Choroid plexus epithelial cell (primary cell): ENCODE measurements around the gene DUOX1.
"Not testable (repeated sequence)": the region's sequence is repeated elsewhere in the genome, so short reads cannot be mapped to it uniquely, and the experiment has no call there.

ENCODE experiments used
- DNase-seq: peaks from one replicate; pipeline ENCODE4 v3.0.0-alpha.2; 2010; ENCODE audit warnings: low read depth
- H3K4me3 ChIP-seq: 2 replicates; pipeline ENCODE4 v1.5.1; 2011; ENCODE audit warnings: low read depth, mild to moderate bottlenecking, control low read depth, low read length, moderate library complexity
- TF ChIP-seq, protein P1 (sequence below): conservative IDR thresholded peaks from 2 replicates; pipeline ENCODE4 v1.5.1; 2011; ENCODE audit warnings: low read depth, mild to moderate bottlenecking, control low read depth, inconsistent platforms, low read length, moderate library complexity

DUOX1 gene

DNA sequence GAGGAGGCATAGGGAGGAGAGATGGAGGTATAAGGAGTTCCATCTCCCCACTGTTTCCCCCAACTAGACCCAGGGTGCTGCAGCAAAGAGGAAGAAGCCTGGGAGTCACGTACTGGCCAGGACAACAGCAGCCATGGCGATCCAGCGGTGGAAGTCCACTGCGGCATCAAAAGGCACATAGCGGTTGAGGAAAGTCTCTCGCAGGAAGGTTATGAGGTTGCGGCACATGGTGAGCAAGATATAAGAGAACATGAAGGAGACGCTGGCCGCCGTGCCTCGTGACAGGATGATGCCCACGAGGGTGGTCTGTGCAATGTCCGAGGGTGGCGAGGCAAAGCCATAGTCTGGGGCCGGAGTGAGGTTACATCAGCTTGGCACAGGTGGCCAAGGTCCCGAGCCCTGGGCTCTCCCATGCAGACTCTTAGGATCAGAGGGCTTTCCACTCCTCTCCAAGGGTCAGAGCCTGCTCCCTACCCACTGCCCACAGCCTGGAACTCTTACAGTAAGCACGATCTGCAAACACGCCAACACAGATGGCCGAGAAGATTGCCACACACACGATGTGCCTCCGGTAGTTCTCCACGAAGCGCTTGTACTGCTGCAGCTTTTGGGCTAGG is 30.1 kb upstream of the DUOX1 start:
- no peak overlapping the region for H3K4me3 ChIP-seq
- no peak for DNase-seq
- TF ChIP-seq, protein P1, sequence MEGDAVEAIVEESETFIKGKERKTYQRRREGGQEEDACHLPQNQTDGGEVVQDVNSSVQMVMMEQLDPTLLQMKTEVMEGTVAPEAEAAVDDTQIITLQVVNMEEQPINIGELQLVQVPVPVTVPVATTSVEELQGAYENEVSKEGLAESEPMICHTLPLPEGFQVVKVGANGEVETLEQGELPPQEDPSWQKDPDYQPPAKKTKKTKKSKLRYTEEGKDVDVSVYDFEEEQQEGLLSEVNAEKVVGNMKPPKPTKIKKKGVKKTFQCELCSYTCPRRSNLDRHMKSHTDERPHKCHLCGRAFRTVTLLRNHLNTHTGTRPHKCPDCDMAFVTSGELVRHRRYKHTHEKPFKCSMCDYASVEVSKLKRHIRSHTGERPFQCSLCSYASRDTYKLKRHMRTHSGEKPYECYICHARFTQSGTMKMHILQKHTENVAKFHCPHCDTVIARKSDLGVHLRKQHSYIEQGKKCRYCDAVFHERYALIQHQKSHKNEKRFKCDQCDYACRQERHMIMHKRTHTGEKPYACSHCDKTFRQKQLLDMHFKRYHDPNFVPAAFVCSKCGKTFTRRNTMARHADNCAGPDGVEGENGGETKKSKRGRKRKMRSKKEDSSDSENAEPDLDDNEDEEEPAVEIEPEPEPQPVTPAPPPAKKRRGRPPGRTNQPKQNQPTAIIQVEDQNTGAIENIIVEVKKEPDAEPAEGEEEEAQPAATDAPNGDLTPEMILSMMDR: no peak

DNA sequence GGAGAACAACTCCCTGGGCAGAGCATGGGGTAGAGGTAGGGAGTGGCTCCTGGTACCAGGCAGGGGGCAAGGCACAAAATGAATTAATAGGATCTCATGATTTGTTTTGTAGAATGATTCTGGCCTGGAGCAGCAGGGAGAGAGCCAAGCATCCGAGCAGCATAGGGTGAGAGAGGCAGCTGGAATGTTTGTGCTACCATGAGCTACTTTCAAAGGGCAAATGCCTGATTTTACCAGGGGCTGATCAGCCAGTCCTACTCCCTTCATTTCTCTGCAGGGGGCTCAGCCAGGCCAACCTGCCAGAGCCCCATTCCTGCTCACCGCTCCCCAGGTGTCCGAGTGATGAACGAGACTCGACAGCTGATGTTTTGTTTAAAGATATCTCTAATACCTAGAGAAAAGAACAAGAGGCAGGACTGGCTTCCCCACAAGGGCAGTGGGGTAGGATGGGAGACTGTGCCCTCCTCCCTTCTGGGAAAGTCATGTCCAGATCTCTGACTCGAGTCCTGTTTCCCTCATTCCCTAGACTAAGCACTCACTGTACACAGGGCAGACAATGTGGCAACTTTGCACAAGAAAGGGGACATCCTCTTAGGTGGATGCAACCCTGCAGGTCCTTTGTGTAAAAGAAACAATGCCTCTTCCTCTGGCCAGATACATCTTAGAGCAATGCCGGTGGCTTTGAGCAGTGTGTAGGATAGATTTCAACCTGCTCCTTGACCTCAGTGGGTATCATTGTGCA is 28.7 kb upstream of the DUOX1 start:
- H3K4me3 ChIP-seq: no peak overlapping the region
- TF ChIP-seq, protein P1: no peak
- no peak for DNase-seq

DNA sequence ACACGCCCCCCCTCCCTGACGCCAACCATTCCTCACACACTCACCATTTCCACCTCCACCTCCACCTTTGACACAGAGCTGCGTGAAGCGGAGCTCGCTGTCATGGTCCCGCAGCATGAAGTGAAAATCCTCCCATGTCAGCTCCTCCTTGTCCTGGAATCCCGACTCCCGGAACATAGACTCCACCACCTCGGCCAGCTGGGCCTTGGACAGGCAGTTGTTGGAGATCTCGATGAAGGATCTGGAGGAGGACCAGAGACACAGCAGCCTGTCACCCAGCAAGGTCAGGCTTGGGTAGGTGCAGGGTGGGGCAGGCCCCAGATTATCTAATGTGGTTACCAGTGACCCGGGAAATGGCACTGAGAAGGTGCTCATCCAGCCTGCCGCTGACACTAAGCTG is 28.0 kb upstream of the DUOX1 start:
- H3K4me3 ChIP-seq: no peak overlapping the region
- no peak for DNase-seq
- TF ChIP-seq, protein P1: no peak

DNA sequence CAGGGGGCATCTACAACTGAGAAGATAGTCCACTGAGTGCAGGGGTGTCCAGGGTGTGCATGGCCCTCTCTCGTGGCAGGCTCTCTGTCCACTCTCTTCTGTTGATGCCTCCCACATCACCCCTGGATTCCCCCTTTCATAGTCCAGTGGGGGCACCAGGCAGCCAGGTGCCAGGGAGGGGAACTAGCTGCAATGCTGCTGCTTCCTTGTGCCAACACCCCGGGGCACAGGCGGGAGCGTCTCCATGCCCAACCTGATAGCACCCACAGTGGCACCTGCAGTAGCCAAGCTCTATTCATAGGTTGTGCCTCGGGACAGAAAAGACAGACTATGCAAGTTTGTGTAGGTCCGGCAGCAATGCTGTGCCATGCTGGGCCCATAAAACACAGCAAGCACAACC is 27.6 kb upstream of the DUOX1 start:
- H3K4me3 ChIP-seq: no peak overlapping the region
- TF ChIP-seq, protein P1: no peak
- DNase-seq: no peak

DNA sequence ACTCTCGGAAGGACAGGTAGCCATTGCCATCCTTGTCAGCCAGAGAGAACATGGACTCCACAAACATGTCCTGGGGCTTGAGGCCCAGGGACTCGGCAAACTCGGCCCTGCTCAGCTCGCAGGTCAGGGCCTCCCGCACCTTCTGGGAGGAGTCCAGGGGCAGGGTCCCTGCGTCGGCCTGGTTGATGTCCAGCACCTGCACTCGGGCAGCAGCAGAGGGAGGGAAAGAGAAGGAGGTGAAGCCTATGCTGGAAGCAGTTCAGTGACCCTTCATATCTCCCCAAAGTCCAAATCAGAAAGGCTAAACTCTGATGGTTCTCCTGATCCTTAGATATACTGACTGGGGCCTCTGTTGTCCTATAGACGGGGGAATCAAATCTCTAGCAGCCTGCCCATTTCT is 25.6 kb upstream of the DUOX1 start:
- H3K4me3 ChIP-seq: not testable (repeated sequence)

DNA sequence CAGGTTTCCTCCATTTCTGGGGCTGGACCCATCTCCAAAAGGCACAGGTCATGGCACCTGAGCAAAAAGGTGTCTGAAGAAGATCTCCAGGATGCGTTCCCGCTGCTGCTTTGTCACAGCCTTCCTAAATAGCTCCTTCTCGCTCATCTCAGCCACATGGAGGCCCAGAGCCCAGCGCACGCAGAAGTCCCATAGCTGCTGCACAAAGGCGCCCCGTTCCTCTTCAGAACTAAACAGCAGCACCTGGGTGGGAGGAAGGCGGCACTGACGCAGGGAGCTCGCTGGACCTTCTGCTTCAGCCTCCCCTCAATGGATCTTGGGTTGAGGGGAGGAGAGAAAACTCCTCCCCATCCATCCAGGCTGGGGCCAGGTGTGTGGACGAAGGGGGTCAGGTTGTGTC is 24.2 kb upstream of the DUOX1 start:
- TF ChIP-seq, protein P1: no peak
- no peak overlapping the region for H3K4me3 ChIP-seq
- DNase-seq: no peak

More for the DNA sequence above, 25.6 kb upstream of the DUOX1 start:
- DNase-seq: not testable (repeated sequence)

DNA sequence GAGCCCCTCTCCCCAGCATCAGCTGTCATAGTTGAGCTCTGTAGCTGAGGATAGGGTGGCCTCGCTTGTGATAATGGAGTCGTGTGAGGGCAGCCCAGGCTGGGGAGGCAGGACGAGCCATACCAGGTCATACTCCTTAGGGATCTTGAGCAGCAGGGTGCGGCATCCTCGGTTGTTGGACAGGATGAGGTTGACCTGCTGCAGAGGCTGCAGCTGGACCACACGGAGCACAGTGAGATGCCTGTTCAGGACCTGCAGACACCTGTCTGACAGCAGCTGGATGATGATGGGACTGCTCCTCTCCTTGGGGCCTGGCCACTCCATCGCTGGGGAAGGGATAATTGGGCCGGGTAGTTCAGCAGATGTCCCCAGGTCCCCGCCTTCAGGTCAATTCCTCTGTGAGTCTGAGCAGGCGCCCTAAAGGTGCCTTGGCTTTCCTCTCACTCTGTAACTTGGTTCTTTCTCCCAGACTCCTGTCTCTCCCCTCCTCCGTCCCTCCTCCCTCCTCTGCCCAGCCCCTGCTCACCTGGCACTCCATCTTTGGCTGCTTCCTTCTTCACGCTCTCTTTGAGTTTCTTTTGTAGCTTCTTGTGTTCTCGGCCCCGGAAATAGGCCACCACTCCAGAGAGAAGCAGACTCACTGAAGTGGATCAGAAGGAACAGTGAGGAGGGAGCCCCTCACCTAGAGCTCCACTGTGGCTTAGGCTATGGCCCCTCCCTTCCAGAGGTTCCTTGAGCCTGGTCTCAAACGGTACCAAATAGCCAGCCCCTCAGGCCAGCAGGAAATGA is 23.6 kb upstream of the DUOX1 start:
- no peak for DNase-seq
- TF ChIP-seq, protein P1: no peak
- no peak overlapping the region for H3K4me3 ChIP-seq
